ENCODE results near the gene ADARB2. TPM values are rescaled to one million over a fixed set of nuclear protein-coding genes. Genes with fewer than 3 reads are reported as not detected.
"Not testable (repeated sequence)": the region's sequence is repeated elsewhere in the genome, so short reads cannot be mapped to it uniquely, and the experiment has no call there.

Gene ADARB2
- total RNA-seq, 1 donor from 2014 or later = 0.10 TPM

DNA sequence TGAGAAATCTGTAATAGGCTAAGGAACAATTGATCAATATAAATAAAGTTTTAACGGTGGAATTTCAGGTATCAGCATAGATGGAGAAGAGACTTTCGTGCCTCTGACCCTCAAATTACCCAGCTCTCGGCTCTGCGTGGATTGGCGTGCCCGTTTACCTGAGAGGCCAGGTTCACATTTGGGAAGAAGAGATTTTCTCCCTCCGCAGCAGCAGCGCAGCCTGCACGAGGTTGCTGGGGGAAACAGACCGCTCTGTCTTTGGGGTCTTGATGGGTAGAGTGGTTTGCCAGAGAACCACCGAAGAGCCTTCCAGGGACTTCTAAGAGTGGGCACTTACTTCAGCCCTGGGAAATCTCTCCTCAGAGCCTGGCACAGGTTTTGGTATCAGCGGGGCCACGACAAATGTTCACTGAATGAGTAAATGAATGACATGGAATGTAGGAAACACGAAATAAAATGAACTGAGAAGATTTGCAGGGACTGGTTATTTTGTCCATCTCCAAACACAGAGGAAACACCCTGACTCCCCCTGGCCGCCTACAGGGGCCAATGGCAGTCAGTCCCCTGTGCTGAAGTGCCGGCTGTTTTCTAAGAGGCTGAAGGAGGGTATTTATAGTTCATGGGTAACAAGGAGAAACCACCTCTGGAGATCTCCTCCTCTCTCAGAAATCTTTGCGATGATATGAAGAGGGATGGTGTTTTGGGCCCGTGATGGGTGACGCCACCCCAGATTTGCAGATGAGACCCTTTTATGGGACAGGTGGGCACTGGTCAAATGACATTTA, 338.5 kb downstream of the ADARB2 start:
- DNase-seq (ENCODE audit: low read depth) = no peak

- not testable (repeated sequence) for DNase-seq (ENCODE audit: low read depth)
Observed at GRCh38 chr10:1398116-1398515, 339.2 kb downstream of the ADARB2 start.

DNA sequence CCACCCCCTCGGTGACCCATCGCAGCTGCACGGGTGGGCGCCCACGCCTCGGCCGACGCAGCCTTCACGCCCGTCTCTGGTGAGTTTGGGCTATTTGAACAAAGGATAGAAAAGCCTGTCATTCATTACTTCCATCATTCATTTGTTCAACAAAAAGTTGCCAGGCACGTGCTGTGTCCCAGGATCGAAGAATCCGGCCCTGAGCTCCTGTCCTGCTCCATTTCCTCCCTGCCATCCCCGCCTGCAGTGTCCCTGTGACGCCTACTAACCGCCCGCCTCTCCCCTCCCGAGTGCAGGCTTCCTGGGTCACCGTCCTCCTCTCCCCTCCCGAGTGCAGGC, 341.1 kb downstream of the ADARB2 start:
- no peak for DNase-seq (ENCODE audit: low read depth)

DNA sequence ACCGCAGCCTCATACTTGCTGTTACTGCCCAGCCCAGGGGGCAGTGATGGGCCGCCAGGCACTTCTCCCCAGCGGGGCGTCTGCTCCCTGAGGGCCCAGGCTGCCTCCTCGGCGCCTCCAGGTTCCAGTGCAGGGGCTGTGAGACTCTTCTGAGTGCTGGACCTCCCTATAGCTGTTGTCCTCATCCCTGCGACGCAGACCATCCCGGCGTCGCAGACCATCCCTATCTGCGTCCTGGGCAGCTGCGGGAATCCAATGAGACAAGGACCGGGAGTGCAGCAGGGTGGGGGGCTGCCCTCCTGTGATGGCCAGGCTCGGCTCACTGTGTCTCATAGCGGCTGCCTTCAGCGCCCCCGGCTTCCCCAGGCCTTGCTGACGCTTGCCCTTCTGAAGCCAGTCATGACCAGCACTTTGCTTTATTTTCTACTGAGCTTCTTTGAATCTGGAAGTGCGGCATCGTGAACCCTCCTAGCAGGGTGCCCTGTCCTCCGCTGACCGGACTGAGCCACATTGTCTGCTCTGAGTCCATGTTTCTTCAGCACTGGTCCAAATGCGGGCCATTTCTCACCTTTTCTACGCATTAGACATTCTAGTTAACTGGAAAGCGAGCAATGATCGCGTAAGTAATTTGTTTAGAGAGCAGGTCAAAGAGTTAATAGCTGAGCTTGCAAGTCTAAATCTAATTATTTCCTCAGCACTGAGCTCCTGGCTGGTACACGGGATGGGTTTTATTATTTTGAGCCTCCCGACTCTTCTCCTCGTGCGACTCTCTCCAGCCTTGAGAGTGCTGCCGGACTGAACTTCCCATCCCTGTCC, 341.6 kb downstream of the ADARB2 start:
- no peak for DNase-seq (ENCODE audit: low read depth)

- DNase-seq (ENCODE audit: low read depth) = no peak
Observed at GRCh38 chr10:1395025-1395480, 342.3 kb downstream of the ADARB2 start.

GRCh38 chr10:1394155-1394912, 343.0 kb downstream of the ADARB2 start:
- no peak for DNase-seq (ENCODE audit: low read depth)

- no peak for DNase-seq (ENCODE audit: low read depth)
Observed at GRCh38 chr10:1393481-1393880, 343.8 kb downstream of the ADARB2 start.

DNA sequence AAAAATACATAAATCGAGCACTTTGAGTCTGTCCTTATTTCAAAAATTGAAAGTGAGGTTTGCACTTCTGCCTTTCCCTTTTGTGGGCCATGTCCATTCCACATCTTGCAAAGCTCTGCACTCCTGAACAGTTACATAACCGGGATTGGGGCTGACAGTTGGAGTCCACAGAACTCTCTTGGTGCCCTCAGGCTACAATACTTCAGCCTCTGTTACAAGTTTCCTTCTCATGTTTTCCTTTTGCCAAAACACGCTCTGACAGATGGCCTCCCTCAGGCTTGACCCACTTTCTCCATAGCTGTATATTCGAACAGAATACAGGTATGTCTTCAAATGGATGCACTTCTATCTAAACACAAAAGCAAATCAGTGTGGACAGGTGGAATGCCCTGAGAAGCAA, 345.2 kb downstream of the ADARB2 start:
- DNase-seq (ENCODE audit: low read depth) = no peak

- DNase-seq (ENCODE audit: low read depth) = no peak
Observed at GRCh38 chr10:1390200-1390599, 347.1 kb downstream of the ADARB2 start.

DNA sequence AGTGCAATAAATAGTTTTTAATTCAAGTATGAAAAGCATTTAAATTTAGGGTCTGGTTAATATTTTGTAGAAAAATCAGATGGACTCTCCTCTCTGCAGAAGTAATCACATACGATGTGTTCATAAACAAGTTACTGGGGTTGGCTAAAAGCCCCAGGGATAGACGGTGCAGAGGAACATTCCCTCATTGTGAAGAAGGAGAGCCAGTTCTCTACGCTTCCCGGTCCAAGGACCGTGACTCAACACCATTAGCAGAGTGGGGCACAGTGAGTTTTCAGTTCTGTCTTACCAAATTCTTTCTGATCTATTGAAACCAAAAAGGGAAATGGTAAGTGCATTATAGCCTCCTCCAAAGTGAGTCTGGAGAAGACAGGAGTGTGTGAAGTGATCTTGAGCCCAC, 353.3 kb downstream of the ADARB2 start:
- DNase-seq (ENCODE audit: low read depth) = no peak

DNA sequence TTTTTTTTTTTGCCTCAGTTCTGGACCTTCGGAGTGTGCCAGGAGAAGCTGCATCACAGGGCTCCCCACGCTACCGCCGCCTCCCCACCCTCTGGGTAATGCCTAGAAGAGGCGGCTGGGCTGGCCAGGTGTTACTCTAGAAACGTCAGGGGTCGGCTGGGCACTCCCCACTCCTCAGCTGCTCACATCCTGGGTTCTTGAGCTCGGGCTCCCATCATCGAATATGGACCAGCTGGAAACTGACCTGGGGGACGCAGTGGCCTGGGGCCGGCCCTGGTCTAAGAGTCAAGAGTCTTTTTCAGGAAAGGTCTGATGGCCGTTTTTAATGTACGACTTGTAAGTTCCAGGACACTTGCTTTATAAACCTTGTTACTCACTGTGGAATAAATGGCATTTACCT, 354.6 kb downstream of the ADARB2 start:
- no peak for DNase-seq (ENCODE audit: low read depth)

- no peak for DNase-seq (ENCODE audit: low read depth)
Observed at GRCh38 chr10:1381339-1381738, 356.0 kb downstream of the ADARB2 start.

DNA sequence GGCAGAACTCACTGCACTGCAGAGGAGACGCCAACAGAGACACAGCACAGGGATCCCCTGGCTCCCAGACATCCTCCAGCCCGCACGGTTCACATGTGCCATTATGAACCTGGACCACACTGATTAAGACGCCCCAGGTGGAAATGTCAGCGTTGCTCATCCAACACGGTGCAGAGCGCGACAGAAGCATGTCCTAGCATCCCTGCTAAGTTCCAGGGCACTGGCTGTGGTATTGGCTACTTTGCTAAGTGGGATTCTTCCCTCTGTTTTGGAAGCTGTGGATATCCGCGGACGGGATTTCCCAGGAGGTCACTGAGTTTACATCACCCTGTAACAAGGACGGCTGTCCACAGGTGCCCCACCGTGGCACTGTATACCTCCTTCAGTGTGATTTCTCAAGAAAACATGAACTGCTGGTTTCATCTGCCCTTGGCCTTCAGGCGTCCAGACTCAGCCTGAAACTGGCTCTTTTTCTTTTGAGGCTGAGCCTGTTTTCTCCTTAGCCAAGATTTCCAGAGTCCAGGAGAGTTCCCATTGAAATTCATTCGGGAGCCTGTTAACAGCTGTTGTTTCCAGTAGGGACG, 357.1 kb downstream of the ADARB2 start:
- DNase-seq (ENCODE audit: low read depth) = no peak

GRCh38 chr10:1379601-1380000, 357.7 kb downstream of the ADARB2 start:
- no peak for DNase-seq (ENCODE audit: low read depth)

DNA sequence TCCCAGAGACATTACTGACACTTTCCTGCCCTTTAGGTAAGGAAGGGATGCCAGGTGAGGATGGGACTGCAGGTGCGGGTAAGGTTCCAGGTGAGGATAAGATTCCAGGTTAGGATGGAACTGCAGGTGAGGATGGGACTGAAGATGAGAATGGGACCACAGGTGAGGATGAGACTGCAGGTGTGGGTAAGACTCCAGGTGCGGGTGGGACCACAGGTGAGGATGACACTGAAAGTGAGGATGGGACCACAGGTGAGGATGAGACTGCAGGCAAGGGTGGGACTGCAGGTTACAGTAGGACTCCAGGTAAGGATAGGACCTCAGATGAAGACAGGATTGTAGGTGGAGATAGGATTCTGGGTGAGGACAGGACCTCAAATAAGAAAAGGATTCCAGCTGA, 358.9 kb downstream of the ADARB2 start:
- no peak for DNase-seq (ENCODE audit: low read depth)

DNA sequence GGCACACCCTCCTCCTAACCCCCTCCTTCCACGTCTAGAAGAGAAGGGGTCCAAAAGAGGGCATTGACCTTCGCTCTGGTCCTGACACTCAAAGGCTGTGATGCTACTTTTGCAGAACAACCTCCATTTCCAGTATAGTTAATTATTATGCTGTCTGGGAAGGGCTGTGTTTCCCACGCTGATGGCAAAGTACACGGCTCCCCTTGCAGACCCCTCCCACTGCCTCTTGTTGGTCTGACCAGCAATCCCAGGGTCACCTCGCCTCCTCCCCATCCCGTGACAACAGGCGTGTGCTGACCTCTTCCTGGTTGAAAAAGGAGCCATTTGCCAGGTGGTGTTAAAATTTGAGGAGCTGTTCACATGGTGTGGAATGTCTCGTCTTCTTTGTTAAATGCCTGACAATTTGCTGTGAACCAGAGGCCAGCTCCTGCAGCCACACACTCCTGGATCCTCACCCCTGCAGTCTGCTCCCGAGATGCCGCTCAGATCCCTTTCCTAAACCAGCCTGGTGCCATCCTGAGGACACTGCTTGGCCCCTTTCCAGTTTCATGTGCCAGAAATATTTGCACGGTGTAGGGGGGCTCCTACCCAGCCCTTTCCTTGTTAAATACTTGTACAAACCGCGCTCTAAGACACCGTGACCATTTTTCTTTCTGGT, 359.5 kb downstream of the ADARB2 start:
- no peak for DNase-seq (ENCODE audit: low read depth)

DNA sequence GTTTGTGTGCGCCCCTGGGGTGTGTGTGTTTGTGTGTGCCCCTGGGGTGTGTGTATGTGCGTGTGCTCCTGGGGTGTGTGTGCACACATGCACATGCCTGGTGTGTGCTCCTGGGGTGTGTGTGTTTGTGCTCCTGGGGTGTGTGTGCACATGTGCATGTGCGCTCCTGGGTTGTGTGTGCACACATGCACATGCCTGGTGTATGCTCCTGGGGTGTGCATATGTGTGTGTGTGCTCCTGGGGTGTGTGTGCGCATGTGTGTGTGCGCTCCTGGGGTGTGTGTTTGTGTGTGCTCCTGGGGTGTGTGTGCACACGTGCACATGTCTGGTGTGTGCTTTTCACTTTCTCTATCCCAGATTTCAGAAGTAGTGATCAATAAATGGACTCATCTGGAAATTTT, 360.1 kb downstream of the ADARB2 start:
- DNase-seq (ENCODE audit: low read depth) = no peak

DNA sequence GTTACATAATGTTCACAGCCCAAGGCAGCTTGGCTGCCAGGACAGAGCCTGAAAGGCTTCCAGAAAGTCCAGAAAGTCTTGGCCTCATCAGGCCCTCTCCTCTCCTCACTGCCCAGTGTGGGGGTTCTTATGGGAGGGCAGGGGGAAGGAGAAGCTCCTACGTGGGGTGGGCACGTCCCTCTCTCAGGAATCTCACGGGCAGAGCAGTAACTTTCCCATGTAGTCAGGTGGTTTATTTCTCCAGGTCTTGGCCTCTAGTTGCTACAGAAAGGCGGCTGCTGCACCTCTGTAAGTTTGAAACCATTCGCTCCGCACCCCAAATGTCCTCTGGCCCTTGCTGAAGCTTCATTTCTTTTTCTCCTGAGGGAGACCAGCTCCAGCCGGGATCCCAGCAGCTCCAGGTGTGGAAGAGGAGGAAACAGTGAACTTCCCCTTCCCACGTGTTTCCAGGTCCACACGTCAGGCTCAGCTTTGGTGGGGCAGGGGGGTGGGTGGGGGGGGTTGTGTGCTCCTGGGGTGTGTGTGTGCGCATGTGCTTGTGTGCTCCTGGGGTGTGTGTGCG, 360.9 kb downstream of the ADARB2 start:
- no peak for DNase-seq (ENCODE audit: low read depth)

- no peak for DNase-seq (ENCODE audit: low read depth)
Observed at GRCh38 chr10:1375346-1376170, 361.8 kb downstream of the ADARB2 start.

Measured in renal cortical epithelial cell (primary cell).